Epithelial cell of proximal tubule (primary cell): ENCODE data around the gene CAPS. TPM values are rescaled to one million over a fixed set of nuclear protein-coding genes. Genes with fewer than 3 reads are reported as not detected.

ENCODE experiments used
- DNase-seq: peaks from one replicate; pipeline ENCODE4 v3.0.0-alpha.2; 2011; ENCODE audit warnings: low read depth
- H3K4me3 ChIP-seq: 2 replicates; pipeline ENCODE4 v1.5.1; 2011; ENCODE audit warnings: low read depth, mild to moderate bottlenecking, low read length
- total RNA-seq: library from RNA; depleted of rRNA; stranded (reverse); fragments of >200 nt; gene quantifications from 2 replicates; pipeline ENCODE4 v1.2.3, GENCODE V29; 2015
- TF ChIP-seq, protein P1 (sequence below): conservative IDR thresholded peaks from 2 replicates; pipeline ENCODE4 v1.5.1; 2012; ENCODE audit warnings: low read depth, mild to moderate bottlenecking, low read length

Gene CAPS
- total RNA-seq, 1 donor from 2014 or later: 4.2 TPM

DNA sequence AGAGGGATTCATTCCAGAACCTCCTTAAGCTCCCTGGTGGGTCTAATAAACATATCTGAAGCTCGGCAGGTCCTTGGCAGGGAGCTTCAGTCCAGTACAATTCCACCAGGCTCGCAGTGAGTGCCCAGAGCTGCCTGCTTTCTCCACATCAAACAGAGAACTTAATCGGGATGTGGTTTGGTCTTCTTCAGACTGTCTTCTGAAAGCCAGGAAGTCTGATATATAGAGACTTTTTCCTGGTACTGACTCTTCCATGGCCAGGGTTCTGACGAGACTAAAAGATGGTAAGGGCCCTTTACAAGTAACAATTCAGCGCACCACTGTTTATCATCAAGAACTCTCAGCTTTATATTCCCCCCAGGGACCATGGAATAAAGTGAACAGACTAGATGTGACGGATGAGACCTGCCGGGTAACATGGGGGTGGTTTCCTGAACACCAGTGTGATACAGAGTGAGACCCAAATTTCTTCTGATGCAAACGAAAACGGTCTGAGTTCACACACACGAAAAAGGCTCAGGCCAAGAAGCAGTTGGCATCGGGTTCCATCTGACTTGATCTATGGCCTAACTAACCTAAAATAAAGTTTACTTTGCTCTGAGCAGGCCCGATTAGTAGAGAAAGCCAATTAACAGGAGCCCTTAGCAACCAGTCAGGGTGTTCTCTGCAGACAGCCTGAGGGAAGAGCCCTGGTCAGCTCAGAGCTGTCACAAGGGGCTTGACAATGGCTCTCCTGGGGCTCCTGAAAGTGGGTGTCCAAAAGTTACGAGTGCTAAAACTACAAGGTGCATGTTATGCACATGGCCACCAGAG, 34.9 kb downstream of the CAPS start:
- no peak for DNase-seq
- no peak overlapping the region for H3K4me3 ChIP-seq
- TF ChIP-seq, protein P1, sequence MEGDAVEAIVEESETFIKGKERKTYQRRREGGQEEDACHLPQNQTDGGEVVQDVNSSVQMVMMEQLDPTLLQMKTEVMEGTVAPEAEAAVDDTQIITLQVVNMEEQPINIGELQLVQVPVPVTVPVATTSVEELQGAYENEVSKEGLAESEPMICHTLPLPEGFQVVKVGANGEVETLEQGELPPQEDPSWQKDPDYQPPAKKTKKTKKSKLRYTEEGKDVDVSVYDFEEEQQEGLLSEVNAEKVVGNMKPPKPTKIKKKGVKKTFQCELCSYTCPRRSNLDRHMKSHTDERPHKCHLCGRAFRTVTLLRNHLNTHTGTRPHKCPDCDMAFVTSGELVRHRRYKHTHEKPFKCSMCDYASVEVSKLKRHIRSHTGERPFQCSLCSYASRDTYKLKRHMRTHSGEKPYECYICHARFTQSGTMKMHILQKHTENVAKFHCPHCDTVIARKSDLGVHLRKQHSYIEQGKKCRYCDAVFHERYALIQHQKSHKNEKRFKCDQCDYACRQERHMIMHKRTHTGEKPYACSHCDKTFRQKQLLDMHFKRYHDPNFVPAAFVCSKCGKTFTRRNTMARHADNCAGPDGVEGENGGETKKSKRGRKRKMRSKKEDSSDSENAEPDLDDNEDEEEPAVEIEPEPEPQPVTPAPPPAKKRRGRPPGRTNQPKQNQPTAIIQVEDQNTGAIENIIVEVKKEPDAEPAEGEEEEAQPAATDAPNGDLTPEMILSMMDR: no peak

DNA sequence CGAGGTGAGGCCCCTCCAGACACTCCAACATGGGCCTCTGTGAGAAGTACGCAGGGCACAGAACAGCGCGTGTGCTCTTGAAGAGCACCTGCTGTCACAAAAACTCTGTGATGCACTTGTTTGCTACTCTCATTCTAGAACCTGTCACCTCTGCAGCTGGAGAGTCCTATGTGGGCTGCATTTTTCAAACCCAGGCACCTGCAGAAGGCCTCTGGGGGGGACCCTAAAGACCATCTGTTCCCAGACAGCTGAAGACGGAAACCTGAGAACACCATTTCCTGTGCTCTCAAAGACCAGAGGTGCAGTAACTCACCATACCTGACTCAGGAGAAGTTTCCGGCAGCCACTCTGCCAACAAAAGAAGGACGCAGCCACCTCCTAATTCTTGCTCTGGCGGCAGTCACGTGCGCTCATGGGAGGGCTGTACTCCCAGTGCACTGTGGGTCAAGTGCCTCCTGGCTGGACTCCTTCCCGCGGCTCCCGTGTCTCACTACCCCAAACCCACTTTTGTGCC, 35.8 kb downstream of the CAPS start:
- TF ChIP-seq, protein P1: no peak
- H3K4me3 ChIP-seq: no peak overlapping the region
- no peak for DNase-seq

DNA sequence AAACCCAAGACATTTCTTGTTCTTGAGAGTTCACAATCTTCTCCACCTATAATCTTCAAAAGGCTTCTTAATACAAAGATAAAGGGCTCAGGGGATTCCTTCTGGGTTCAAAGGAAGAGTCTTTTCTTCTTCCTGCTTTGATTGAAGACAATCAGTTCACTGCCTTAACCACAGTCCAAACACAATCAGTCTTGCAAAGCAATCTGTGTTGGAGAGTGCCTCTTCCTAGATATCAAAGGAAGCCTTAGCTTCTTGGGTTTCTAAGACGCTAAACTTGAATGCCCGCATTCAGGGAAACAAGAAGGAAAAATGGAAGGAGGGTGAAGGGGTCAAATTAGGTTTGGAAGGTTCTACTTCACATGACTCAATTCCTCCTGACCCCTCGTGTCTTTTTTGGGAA, 36.7 kb downstream of the CAPS start:
- no peak for DNase-seq
- TF ChIP-seq, protein P1: no peak
- no peak overlapping the region for H3K4me3 ChIP-seq

DNA sequence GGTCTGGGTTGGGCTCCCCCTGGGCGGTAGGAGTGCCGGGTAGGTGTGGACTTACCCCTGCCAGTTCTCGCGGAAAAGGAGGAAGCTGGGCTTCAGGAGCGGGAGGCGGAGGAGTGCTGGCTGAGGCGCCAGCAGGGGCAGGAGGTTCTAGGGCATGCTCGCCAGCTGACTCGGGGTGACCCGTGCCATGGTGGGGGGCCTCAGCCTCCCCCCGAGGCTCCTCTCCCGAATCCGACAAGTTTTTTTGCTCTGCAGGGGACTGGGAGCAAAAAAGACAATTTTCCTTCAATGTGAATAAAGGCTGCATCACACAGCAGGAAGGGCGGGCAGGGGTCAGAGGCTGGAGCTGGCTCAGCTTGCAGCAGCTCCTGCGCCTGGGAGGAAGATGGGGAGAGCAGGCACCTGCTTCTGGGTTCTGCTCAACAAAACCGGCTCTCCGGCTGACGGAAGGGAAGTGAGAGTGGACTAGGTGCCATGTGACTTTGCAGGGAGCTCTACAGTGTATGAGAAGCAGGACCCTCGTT, 37.3 kb downstream of the CAPS start:
- TF ChIP-seq, protein P1: no peak
- no peak overlapping the region for H3K4me3 ChIP-seq
- no peak for DNase-seq

DNA sequence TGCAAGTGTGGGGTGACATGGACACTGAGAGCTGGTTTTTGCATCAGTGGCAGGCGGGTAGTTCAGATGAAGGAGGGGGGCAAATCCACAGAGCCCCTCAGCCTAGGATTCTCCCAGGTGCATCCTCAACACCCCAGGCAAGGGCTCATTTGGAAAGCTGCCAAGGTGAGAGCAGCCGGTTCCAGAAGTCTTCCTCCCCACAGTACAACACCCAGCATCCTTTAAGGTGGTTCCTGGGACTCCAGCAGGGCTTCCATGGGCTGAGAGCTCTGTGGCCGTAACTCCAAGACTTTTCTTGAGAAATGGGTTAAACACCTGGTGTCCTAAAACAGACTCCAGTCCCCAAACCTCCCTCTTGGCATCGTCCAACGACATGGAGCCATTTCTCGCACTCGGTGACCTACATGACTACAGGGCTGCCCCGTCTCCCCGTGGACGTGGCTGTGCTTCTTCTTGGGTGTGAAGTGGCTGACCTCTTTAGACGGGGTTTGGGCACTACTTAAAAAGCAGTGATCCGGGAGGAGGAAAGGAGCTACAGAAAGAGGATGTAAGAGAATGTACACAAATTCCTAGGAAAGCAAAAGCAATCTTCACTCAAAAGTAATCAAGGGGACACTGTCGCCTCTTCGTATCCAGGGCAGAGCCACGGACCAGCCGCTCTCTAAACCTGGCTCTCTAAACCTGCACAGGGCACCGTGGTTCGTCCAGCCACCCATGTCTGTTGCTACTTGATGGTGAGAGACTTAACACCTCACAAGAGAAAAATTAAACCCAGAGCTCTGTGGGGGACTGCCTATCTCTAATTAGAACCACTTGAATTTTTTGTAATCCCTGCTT, 38.4 kb downstream of the CAPS start:
- H3K4me3 ChIP-seq: no peak overlapping the region
- no peak for DNase-seq
- TF ChIP-seq, protein P1: no peak

DNA sequence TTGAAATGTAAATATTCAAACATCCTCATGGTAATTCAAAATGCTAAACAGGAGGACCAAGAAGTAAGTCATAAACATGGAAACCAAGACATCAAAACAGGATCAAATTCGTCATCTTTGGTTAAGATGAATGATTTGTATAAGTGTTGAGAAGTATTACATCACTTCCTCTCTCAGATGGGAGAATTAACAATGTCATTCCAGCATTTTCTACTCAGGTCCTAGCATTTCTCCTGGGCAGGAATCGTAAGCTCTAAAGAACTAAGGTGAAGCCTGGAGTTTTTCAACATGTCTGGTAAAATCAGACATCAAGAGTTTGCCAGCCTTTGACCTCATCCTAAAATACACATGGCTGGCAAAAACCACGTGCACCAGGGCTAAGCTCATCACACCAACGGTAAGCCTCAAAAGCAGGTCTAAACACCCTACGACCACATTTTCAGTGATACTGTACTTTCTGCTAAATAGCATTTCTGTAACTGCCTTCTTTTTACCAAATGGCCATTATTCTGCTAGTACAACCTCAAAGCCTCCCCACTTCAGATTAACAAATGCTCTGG, 39.1 kb downstream of the CAPS start:
- no peak for DNase-seq

More for the DNA sequence above, 39.1 kb downstream of the CAPS start:
- H3K4me3 ChIP-seq: no peak overlapping the region
- TF ChIP-seq, protein P1: no peak
